Uterus (tissue), 2 donors: ENCODE results near the gene TMEM45A.

Experiments
- POLR2A ChIP-seq, 2 donors: fragments of 450-650 bp; IDR thresholded peaks; one replicate each; pipeline ENCODE4 v1.6.1; 2016; ENCODE audit warnings: antibody characterized with exemption in 2 of 2, mild to moderate bottlenecking in 1 of 2, moderate library complexity in 1 of 2
- TF ChIP-seq, protein P1 (sequence below), 4 experiments: fragments of 200-600 bp in 2 of 4; fragments of 450-650 bp in 2 of 4; sonication (generic) in 2 of 4; IDR thresholded peaks; one replicate each; pipeline ENCODE4 v1.5.1; 2016 to 2019; ENCODE audit warnings: antibody characterized with exemption in 4 of 4, mild to moderate bottlenecking in 2 of 4, moderate library complexity in 1 of 4

DNA sequence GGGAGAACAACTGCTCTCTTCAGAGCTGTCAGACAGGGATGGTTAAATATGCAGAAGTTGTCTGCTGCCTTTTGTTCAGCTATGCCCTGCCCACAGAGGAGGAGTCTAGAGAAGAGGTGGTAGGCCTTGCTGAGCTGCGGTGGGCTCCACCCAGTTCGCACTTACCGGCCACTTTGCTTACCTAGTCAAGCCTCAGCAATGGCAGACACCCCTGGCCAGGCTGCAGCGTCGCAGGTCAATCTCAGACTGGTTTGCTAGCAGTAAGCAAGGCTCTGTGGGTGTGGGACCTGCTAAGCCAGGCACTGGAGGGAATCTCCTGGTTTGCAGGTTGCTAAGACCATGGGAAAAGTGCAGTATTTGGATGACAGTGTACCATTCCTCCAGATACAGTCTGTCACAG, 12.3 kb upstream of the TMEM45A start:
- TF ChIP-seq POLR2A (IDR thresholded peaks at IDR 0.05), result no peak
- TF ChIP-seq, protein P1, sequence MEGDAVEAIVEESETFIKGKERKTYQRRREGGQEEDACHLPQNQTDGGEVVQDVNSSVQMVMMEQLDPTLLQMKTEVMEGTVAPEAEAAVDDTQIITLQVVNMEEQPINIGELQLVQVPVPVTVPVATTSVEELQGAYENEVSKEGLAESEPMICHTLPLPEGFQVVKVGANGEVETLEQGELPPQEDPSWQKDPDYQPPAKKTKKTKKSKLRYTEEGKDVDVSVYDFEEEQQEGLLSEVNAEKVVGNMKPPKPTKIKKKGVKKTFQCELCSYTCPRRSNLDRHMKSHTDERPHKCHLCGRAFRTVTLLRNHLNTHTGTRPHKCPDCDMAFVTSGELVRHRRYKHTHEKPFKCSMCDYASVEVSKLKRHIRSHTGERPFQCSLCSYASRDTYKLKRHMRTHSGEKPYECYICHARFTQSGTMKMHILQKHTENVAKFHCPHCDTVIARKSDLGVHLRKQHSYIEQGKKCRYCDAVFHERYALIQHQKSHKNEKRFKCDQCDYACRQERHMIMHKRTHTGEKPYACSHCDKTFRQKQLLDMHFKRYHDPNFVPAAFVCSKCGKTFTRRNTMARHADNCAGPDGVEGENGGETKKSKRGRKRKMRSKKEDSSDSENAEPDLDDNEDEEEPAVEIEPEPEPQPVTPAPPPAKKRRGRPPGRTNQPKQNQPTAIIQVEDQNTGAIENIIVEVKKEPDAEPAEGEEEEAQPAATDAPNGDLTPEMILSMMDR (IDR thresholded peaks at IDR 0.05), result no peak
